Putamen (tissue), 1 donor: ENCODE data around the gene MDC1.

Experiments used
- DNase-seq: peaks from one replicate; pipeline ENCODE4 v3.0.0-alpha.2; 2016; ENCODE audit warnings: low spot score

The MDC1 gene

DNA sequence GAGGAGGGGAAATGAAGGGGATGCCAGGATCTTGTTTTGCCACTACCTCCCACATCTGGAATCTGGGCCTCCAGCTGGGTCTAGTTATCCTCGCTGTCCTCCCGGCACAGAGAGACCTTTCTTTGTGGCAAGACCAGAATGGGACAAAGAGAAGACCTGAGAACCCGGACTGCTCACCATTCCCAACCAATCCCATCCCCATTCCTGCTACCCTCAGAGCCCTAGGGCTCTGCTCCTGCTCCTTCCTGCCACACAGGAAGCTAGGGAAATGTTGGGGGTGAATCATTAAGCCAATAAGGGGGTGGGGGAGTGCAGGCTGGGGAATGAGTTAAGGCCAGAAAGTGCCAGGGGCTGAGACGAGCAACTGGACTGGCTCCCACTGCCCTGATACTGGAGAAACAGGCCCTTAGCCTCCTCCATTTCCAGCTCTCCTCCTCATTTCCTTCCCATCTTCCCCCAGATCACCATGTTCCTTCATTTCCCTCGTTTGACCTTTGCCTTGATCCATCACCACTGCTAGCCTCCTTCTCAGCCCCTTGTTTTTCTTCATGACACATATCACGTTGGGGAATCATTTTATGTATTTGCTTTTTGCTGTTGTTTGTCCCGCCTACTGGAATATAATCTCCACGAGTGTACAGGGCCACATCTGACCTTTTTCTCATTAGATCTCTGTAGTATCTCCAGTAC lies 31.9 kb upstream of the MDC1 start:
- no peak for DNase-seq

DNA sequence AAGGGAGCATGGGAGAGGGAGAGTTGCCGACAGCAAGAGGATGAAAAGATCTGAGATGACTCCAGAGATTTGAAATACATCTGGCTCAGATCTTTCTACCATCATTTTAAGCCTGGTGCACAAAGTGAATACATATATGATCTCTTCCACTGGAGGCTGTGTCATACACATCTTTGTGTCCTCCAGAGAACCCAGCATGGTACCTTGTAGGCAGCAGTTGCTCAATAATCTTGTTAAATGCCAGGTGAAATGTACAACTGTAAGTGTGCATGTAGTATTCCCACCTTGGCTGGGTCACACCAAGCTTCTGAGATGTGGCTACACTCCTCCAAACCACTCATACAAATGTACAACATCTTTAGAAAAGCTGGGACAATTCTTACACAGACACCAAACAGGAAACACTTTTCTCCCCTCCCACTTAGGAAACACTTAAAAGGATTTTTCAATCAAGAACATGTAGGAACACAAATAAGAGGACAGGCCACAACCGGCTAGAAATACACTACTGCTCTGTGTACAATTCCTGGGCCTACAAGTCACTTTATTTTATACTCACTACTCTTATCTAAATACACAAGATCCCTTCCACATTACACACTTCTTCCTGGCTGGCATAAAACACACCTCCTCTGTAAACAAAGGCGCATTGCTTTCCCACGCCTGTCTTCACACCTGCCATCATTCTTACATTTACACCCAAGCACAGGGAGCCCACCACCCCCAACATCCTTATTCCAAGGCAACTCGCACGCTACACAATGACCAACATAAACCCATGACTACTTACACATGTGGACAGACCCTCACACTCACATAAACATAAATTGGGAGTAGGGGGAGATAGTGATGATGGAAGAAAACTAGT lies 31.1 kb upstream of the MDC1 start:
- DNase-seq = no peak

DNA sequence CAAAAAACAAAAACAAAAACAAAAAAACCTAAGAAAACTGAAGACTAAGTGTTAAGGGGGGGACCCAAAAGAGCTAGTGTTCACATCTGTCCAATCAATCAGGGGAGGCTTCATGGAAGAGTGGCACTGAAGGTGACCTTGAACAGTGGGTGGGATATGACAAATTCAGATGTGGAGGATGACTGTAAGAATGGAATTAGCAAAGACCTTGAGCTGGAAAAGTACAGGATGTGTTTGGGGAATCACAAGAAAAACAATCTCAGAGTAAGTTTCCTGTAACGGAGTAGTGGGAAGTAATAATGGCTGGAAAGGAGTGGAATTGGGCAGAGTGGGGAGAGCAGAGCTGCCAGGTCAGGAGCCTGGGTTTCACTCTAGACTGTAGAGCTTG lies 30.2 kb upstream of the MDC1 start:
- DNase-seq = no peak

DNA sequence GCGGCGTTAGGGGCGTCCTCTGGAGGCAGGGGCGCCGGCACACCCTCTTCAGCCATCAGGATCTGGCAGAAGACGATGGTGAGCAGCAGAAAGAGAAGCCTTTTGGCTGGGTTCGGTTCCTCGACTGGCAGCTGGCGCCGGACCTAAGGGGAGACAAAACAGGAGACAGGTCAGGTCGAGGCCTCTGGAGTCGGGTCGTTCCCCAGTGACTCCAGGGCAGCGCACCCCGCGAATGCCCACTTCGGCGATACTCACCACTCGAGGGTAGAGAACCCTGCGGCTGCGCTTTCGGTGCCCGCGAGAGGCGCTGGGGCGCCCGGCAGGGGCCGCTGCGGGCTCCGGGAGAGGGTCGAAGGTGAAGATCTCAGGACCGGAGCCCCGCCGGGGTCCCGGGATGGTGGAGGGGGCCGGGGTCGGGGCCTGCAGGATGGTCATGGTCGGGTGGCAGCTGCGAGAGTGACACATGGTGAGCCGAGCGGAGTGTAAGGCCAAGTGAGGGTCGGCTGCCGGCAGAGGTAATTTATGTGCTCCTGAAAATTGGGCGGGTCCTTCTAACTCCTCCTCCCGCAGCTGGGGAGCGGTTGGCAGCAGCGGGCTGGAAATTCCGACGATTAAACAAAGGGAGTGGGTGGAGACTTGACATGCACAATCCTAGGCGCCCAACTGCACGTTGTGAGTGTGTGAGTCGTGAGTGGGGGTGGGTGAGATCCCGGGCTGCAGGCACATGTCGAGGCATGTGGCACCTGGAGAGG lies 27.1 kb upstream of the MDC1 start, which contains the start of gene IER3:
TSS of gene IER3 (minus strand) at position 494 of the 752 bp plus-strand sequence. CDS start at position 465, 29 bp downstream.
- peak; percentile 81 for DNase-seq

- peak; percentile 25 for DNase-seq
Observed at GRCh38 chr6:30743099-30744053, 26.3 kb upstream of the MDC1 start.

DNA sequence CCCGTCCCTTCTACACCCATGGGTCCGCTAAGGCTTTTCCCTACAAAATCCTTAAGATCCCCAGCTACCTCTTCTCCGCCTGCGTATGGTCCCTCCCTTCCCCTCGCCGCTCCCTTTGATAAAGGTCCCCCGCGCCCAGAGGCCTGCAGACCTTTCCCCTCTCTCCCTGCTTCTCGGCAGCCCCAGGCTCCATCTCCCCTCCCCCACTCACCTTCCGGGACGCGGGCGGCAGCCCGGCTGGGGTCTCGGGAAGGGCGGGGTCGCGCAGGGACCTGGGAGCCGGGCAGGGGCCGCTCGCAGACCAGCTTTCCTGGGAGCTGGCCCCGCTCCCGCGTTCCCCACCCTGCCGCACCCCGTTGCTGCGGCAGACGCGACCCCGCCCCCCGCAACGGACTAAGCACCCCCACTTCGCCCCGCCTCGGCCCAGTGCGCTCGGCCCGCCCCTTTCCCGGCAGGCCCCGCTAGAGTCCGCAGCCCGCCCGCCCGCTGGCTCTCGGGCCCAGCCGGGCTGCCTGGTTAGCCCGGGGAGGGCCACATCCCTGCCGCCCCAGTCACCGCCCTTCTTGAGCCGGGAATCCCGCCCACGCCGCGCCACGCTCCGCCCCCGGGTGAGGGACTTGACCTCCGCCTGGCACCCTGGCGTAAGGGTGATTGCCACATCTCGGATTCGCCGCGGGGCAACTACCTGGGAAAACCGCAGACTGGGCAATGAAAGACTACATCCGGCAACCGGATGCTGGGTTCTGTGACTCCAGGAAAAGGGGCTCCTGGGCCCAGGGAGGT lies 25.4 kb upstream of the MDC1 start, which contains the start of gene FLOT1:
TSS of gene FLOT1 (minus strand) at position 372 of the 783 bp plus-strand sequence. CDS start 498 bp downstream, outside the sequence.
- peak; percentile 92 for DNase-seq

DNA sequence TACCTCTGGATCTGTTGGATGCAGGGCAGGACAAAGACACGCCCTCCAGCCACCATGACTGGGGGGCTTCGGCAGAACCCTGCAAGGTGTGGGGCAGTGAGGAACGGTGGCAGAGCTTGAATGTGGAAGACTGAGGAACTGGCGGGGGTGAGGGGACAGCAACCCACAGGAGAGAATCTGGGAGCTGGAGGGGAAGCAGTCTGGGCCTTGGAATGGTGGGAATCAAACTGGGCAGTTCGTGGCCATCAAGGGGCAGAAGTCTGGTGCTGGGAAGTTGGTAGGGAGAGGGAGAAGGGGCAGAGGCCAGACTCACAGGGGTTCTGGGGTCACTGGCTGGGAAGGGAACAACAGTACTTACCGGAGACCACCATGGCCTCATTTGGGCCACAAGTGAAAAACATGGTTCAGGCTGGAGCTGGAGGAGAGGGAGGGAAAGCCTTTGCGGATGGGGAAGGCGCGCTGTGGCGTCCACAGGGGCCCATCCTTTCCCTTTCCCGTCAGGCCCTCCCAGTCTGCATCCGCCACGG lies 24.8 kb upstream of the MDC1 start:
- DNase-seq = no peak

DNA sequence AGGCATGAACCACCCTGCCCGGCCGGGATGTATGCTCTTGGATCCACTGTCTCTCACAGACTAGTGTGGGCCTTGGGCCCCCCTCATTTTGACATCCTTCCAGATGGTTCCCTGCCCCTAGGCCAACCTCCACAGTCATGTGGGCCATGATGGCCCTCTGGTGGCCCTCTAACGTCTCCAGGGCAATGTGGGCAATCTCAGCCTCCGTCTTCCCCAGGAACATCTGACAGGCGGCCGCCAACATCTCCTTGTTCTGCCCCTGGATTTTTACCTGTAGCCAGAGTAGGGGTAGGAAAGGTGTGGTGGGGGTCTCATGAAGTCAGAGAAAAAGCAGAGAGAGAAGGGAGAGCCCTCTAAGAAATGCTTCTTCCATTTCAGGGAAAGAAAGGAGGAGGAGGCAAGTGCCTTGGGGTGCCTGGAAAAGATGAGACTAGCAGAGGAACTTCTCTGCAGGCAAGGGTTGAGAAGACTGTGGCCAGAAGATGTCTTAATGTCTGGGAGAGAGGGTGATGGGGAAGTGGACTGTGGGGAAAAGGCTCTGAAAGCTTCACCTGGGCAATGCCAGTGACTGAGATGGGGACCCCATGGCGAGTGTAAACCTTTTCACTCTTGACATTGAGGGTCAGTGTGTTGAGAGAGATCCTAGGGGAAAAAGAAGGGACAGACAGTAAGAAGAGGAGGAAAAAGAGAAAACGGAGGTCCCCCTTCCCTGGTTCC lies 24.1 kb upstream of the MDC1 start:
- DNase-seq = no peak

DNA sequence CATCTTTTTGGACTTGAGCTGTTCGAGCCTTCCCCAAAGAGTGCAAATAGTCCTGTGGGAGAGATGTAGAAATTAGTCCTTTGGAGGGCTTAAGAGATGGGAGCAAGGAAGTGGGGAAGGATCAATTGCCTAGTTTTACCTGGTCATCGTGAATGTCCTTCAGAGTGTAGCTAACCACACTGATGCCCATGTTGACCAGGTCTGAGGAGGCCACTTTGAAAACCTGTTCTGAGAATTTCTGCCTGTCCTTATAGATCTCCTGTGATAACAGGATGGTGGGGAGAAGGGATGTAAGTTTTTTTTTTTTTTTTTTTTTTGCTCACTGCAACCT lies 23.4 kb upstream of the MDC1 start:
- DNase-seq = no peak

DNA sequence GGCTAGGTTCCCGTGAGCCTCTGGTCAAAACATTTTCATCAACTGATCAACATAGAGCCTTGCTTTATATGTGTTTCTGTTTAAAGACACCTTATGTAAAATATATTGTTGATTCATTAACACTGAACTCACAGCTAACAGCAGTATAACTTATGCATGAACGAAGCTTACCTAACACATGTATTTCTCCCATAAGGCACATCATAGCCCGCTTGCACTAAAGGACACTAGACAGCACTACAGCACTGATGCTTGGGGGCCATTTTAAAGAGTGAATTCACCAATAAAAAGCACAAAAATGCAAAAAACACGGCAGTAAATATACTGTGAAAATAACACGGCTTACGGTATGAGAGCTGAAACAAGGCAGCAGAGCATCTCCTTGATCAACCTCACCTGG lies 21.5 kb upstream of the MDC1 start:
- DNase-seq = no peak

- no peak for DNase-seq
Observed at GRCh38 chr6:30735668-30736314, 18.7 kb upstream of the MDC1 start.

DNA sequence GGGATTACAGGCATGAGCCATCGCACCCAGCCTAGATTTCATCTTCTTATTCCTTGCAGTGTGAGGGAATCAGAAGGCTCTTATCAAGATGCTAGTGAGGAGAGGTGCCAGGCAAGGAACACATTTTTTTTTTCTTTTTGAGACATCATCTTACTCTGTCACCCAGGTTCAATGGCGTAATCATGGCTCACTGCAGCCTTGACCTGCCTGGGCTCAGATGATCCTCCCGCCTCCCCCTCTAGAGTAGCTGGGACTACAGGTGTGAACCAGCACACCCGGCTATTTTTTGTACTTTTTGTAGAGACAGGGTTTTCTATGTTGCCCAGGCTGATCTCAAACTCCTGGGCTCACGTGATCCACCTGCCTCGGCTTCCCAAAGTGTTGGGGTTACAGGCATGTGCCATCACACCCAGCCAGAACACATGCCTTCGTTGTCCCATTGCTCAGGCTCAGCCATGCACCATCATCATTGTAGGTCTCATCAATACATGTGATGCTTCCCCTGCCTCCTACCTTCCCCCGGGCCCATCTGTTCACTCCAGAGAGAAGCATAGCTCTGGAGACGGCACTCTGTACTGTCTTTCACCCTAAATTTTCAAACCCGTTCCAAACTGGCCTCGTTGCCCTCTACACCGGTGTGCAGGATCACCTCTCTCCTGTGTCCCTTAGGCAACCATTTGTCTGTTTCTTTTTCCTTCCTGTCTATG lies 15.3 kb upstream of the MDC1 start:
- no peak for DNase-seq

DNA sequence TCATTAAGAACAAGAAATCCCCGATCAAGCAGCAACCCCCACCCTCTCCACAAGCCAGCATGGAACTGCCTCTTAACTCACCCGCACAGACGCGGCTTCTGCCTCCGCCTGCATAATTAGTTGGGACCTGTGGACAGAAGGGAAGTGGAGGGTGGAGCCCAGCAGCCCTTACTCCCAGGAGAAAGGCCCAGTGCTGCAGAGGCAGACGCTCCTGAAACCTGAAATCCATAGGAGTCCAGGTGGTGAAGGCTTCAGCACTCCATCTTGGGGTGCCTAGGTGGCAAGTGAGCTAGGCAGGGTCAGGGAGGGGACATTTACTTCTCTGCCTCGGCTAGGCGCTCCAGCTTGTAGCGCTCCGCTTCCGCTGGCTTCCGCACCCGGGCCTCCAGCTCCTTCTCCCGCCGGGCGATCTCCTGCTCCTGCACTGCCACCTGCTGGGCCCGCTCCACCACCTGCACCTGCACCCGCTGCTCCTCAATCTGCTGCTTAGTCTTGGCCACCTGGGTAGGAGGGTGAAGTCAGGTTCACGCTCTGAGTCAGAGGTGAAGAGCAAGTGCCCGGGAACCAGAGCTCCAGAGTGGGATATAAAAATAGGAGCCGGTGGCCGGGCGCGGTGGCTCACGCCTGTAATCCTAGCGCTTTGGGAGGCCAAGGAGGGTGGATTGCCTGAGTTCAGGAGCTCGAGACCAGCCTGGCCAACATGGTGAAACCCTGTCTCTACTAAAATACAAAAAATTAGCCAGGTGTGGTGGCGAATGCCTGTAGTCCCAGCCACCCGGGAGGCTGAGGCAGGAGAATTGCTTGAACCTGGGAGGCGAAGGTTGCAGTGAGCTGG lies 13.7 kb upstream of the MDC1 start:
- DNase-seq = peak; percentile 57

DNA sequence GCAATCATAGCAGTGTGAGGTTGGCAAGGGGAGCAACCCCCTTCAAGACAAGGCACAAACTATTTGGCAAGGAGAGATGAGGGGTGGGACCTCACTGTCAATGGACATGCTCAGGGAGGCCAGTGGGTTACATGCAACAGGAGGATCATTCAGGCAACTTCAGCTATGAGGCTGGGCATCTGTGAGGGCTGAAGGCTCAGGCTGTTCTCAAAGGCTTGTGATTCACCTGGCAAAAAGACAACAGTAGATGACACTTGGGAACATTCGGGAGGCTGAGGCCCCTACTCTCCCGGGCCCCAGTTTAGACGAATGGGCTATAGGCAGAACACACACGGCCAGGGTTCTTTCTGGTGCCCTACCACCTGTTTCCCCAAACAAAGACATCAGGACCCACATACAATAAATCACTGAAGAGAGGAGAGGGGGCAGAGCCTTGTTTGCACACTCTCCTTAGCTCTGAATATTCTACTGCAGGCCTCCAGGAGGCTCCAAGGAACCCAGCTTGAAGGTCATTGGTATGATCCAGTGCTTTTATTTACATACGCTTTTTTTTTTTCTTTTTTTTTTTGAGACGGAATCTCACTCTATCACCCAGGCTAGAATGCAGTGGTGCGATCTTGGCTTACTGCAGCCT lies 11.0 kb upstream of the MDC1 start:
- DNase-seq = no peak

GRCh38 chr6:30726506-30727413 lies 9.7 kb upstream of the MDC1 start:
- DNase-seq = no peak
